Neural cell (in vitro differentiated cells): ENCODE results near the gene MACROD1.

ENCODE experiments used
- CTCF ChIP-seq: fragments of 450-650 bp; IDR thresholded peaks from 2 replicates; pipeline ENCODE4 v1.5.1; 2014; ENCODE audit warnings: antibody characterized with exemption, mild to moderate bottlenecking, moderate library complexity; ENCODE audit not compliant: poor library complexity, severe bottlenecking
- MXI1 ChIP-seq: fragments of 450-650 bp; conservative IDR thresholded peaks from 2 replicates; pipeline ENCODE4 v1.6.1; 2014; ENCODE audit warnings: antibody characterized with exemption, mild to moderate bottlenecking; ENCODE audit not compliant: poor library complexity, severe bottlenecking
- POLR2AphosphoS5 ChIP-seq: IDR thresholded peaks from 2 replicates; pipeline ENCODE4 v1.6.1; 2012
- TAF1 ChIP-seq: IDR thresholded peaks from 2 replicates; pipeline ENCODE4 v1.6.1; 2012; ENCODE audit warnings: low read depth
- TF ChIP-seq, protein P1 (sequence below): IDR thresholded peaks from 2 replicates; pipeline ENCODE4 v1.6.1; 2012; ENCODE audit warnings: borderline replicate concordance

- TF ChIP-seq CTCF, result no peak
- no peak for TF ChIP-seq MXI1
- TF ChIP-seq POLR2AphosphoS5, result no peak
- TF ChIP-seq, protein P1, sequence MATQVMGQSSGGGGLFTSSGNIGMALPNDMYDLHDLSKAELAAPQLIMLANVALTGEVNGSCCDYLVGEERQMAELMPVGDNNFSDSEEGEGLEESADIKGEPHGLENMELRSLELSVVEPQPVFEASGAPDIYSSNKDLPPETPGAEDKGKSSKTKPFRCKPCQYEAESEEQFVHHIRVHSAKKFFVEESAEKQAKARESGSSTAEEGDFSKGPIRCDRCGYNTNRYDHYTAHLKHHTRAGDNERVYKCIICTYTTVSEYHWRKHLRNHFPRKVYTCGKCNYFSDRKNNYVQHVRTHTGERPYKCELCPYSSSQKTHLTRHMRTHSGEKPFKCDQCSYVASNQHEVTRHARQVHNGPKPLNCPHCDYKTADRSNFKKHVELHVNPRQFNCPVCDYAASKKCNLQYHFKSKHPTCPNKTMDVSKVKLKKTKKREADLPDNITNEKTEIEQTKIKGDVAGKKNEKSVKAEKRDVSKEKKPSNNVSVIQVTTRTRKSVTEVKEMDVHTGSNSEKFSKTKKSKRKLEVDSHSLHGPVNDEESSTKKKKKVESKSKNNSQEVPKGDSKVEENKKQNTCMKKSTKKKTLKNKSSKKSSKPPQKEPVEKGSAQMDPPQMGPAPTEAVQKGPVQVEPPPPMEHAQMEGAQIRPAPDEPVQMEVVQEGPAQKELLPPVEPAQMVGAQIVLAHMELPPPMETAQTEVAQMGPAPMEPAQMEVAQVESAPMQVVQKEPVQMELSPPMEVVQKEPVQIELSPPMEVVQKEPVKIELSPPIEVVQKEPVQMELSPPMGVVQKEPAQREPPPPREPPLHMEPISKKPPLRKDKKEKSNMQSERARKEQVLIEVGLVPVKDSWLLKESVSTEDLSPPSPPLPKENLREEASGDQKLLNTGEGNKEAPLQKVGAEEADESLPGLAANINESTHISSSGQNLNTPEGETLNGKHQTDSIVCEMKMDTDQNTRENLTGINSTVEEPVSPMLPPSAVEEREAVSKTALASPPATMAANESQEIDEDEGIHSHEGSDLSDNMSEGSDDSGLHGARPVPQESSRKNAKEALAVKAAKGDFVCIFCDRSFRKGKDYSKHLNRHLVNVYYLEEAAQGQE, result no peak
- no peak for TF ChIP-seq TAF1
Observed at GRCh38 chr11:64129403-64129802, 36.5 kb downstream of the MACROD1 start.
